AG10803 (cell line): Measurements from ENCODE around the gene EXO1.
A peak's percentile ranks its signal among the peaks of the same experiment; 100 is the strongest.

ENCODE experiments used
- DNase-seq: peaks from one replicate; pipeline ENCODE4 v3.0.0; 2010; ENCODE audit warnings: low read depth
- H3K4me3 ChIP-seq: 2 replicates; pipeline ENCODE4 v1.5.1; 2011; ENCODE audit warnings: mild to moderate bottlenecking, low read length, control low read depth
- CTCF ChIP-seq: conservative IDR thresholded peaks from 2 replicates; pipeline ENCODE4 v1.5.1; 2011; ENCODE audit warnings: mild to moderate bottlenecking, low read length, control low read depth, inconsistent platforms

The EXO1 gene

DNA sequence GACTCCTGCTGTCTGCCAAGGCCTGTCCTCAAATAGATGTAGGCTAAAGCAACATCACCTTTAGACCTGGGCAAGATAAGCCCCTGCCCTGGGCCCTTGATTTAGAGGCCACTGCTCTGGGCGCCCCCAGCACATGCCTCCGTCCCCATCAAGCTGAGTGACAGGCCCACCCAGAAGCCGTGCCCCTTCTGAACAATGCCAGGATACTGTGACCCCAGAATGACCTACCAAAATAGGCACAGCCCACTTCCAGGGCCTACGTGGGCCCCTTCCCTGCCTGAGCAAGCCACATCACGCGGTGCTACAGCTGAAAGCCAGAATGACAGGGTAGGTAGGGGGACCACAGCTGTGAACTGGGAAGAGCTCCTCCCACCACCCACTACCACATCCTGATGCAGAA lies 84.8 kb downstream of the EXO1 start:
- no peak for DNase-seq
- TF ChIP-seq CTCF: no peak
- H3K4me3 ChIP-seq: no peak overlapping the region

GRCh38 chr1:241934201-241934848 lies 86.3 kb downstream of the EXO1 start:
- no peak for TF ChIP-seq CTCF
- peak overlapping the region; percentile 5 for H3K4me3 ChIP-seq
- peak; percentile 63 for DNase-seq

GRCh38 chr1:241934866-241935265 lies 86.9 kb downstream of the EXO1 start:
- DNase-seq: no peak
- TF ChIP-seq CTCF: no peak
- H3K4me3 ChIP-seq: no peak overlapping the region
